ENCODE results near the gene ABCC5.
A peak's percentile ranks its signal among the peaks of the same experiment; 100 is the strongest.

ABCC5 gene

GRCh38 chr3:184022323-184022722 lies 4.6 kb upstream of the ABCC5 start:
- Histone ChIP-seq H3K4me3 (ENCODE audit: low read depth in 1 of 2, low read length in 2 of 2) (no peak overlapping the region), H3K9ac (ENCODE audit: low read depth, low read length) (no peak overlapping the region), H3K4me2 (ENCODE audit: insufficient read depth, low read length) (no peak overlapping the region), H3K36me3 (ENCODE audit: insufficient read depth, low read length) (0 out of 2 replicates have a peak, but pooled peaks cover 2% of the 10 kb centered on the region), H2AFZ (ENCODE audit: low read depth, low read length) (no peak overlapping the region), H3K9me3 (ENCODE audit: insufficient read depth, low read length, severe bottlenecking) (no peaks in the 10 kb centered on the region), H4K20me1 (ENCODE audit: insufficient read depth, low read length) (no peaks in the 10 kb centered on the region), H3K79me2 (ENCODE audit: insufficient read depth, low read length) (peaks cover 4% of the 10 kb centered on the region; the same call in 1 of the 2 replicates), H3K27ac (ENCODE audit: low read length) (no peak overlapping the region), H3K27me3 (ENCODE audit: insufficient read depth, low read length, poor library complexity) (peaks cover 3% of the 10 kb centered on the region), H3K4me1 (ENCODE audit: insufficient read depth, low read length) (peaks cover 7% of the 10 kb centered on the region)
- ATAC-seq (ENCODE audit: insufficient read depth, low read depth) = no peak
- TF ChIP-seq CTCF (IDR thresholded peaks at IDR 0.05; ENCODE audit: borderline replicate concordance, extremely low read depth, low read length, poor library complexity, severe bottlenecking) (no peak), EZH2 (IDR thresholded peaks at IDR 0.05; ENCODE audit: borderline replicate concordance, low read depth, low read length, severe bottlenecking) (no peak)
- DNase-seq = no peak

DNA sequence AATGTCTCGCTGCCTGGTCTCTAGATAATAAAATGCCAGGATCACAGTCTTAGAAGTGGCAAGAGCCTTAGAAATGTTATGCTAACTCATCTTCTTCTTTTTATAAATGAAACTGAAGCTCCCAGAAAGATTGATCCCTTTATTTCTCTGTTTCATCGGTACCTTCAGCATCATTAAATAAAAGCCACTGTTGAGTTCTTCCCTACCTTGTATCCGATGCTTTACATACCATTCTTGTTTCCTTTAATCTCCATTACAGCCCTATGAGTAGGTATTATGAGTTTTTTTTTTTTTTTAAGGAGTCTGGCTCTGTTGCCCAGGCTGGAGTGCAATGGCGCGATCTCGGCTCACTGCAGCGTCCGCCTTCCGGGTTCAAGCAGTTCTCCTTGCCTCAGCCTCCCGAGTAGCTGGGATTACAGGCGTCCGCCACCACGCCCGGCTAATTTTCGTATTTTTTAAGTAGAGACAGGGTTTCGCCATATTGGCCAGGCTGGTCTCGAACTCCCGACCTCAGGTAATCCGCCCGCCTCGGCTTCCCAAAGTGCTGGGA lies 815 bp upstream of the ABCC5 start:
- Histone ChIP-seq H3K79me2 (ENCODE audit: insufficient read depth, low read length) (peaks cover 28% of the 10 kb centered on the region), H3K36me3 (ENCODE audit: insufficient read depth, low read length) (peaks cover 8% of the 10 kb centered on the region; the same call in 1 of the 2 replicates), H4K20me1 (ENCODE audit: insufficient read depth, low read length) (no peaks in the 10 kb centered on the region), H3K9ac (ENCODE audit: low read depth, low read length) (peak overlapping the region; percentile 80), H3K4me2 (ENCODE audit: insufficient read depth, low read length) (peak overlapping the region; percentile 96), H3K4me3 (ENCODE audit: low read depth in 1 of 2, low read length in 2 of 2) (peak overlapping the region; percentile 63 to 96; a peak in 3 of 4 replicates), H3K27me3 (ENCODE audit: insufficient read depth, low read length, poor library complexity) (peaks cover 3% of the 10 kb centered on the region), H3K9me3 (ENCODE audit: insufficient read depth, low read length, severe bottlenecking) (no peaks in the 10 kb centered on the region), H2AFZ (ENCODE audit: low read depth, low read length) (peak overlapping the region; percentile 99), H3K4me1 (ENCODE audit: insufficient read depth, low read length) (peaks cover 35% of the 10 kb centered on the region), H3K27ac (ENCODE audit: low read length) (peak overlapping the region; percentile 66; the same call in 1 of the 2 replicates)
- TF ChIP-seq CTCF (IDR thresholded peaks at IDR 0.05; ENCODE audit: borderline replicate concordance, extremely low read depth, low read length, poor library complexity, severe bottlenecking) (no peak), EZH2 (IDR thresholded peaks at IDR 0.05; ENCODE audit: borderline replicate concordance, low read depth, low read length, severe bottlenecking) (no peak)
- DNase-seq (no peak), ATAC-seq (ENCODE audit: insufficient read depth, low read depth) (no peak)

GRCh38 chr3:184016811-184017671 lies 643 bp downstream of the ABCC5 start:
- ATAC-seq (ENCODE audit: insufficient read depth, low read depth) (peak; percentile 76), DNase-seq (peak; percentile 56)
- Histone ChIP-seq H3K9me3 (ENCODE audit: insufficient read depth, low read length, severe bottlenecking) (no peaks in the 10 kb centered on the region), H3K4me1 (ENCODE audit: insufficient read depth, low read length) (peaks cover 35% of the 10 kb centered on the region), H2AFZ (ENCODE audit: low read depth, low read length) (peak overlapping the region; percentile 99), H4K20me1 (ENCODE audit: insufficient read depth, low read length) (no peaks in the 10 kb centered on the region), H3K36me3 (ENCODE audit: insufficient read depth, low read length) (peaks cover 17% of the 10 kb centered on the region), H3K9ac (ENCODE audit: low read depth, low read length) (peak overlapping the region; percentile 80), H3K27ac (ENCODE audit: low read length) (peak overlapping the region; percentile 77), H3K79me2 (ENCODE audit: insufficient read depth, low read length) (peaks cover 30% of the 10 kb centered on the region), H3K27me3 (ENCODE audit: insufficient read depth, low read length, poor library complexity) (peaks cover 3% of the 10 kb centered on the region), H3K4me2 (ENCODE audit: insufficient read depth, low read length) (peak overlapping the region; percentile 96), H3K4me3 (ENCODE audit: low read depth in 1 of 2, low read length in 2 of 2) (peak overlapping the region; percentile 63 to 96)
- TF ChIP-seq EZH2 (IDR thresholded peaks at IDR 0.05; ENCODE audit: borderline replicate concordance, low read depth, low read length, severe bottlenecking) = no peak
- peak; percentile 93 for TF ChIP-seq CTCF (IDR thresholded peaks at IDR 0.05; ENCODE audit: borderline replicate concordance, extremely low read depth, low read length, poor library complexity, severe bottlenecking)

Measured in DND-41 (cell line).